IMR-90 (cell line): ENCODE measurements around the gene LRP1-AS.

Experiments
- CTCF ChIP-seq: conservative IDR thresholded peaks from 2 replicates; pipeline ENCODE4 v1.5.1; 2012; ENCODE audit warnings: mild to moderate bottlenecking, low read depth, low read length, improper control_type of control experiment
- ELK1 ChIP-seq: fragments of 150-350 bp; IDR thresholded peaks from 2 replicates; pipeline ENCODE4 v1.6.1; 2016; ENCODE audit warnings: low read depth, mild to moderate bottlenecking, low read length, moderate library complexity, borderline replicate concordance
- FOS ChIP-seq: fragments of 150-350 bp; IDR thresholded peaks from 2 replicates; pipeline ENCODE4 v1.6.1; 2016; ENCODE audit warnings: low read depth, low read length
- POLR2A ChIP-seq: IDR thresholded peaks from 2 replicates; pipeline ENCODE4 v1.6.1; 2012; ENCODE audit warnings: mild to moderate bottlenecking, low read depth, low read length
- RAD21 ChIP-seq: IDR thresholded peaks from 2 replicates; pipeline ENCODE4 v1.6.1; 2012; ENCODE audit warnings: low read length, improper control_type of control experiment
- SMC3 ChIP-seq: fragments of 150-350 bp; IDR thresholded peaks from 2 replicates; pipeline ENCODE4 v1.6.1; 2016; ENCODE audit warnings: low read depth, mild to moderate bottlenecking, antibody characterized with exemption, low read length, moderate library complexity

GRCh38 chr12:57097554-57097835 lies 49.9 kb downstream of the LRP1-AS start:
- TF ChIP-seq POLR2A: no peak
- no peak for TF ChIP-seq CTCF
- no peak for TF ChIP-seq SMC3
- TF ChIP-seq FOS: no peak
- no peak for TF ChIP-seq ELK1
- TF ChIP-seq RAD21: no peak
